MG63 (cell line): ENCODE measurements around the gene C10orf95. TPM values are rescaled to one million over a fixed set of nuclear protein-coding genes. Genes with fewer than 3 reads are reported as not detected.

Experiments used
- DNase-seq: peaks from one replicate; pipeline ENCODE4 v3.0.0-alpha.2; 2020
- H3K27me3 ChIP-seq: fragments of 250-450 bp; sonication (Bioruptor Pico); 2 replicates; pipeline ENCODE4 v1.5.1; 2020; ENCODE audit warnings: mild to moderate bottlenecking, moderate library complexity
- H3K36me3 ChIP-seq: fragments of 250-450 bp; sonication (Bioruptor Pico); 2 replicates; pipeline ENCODE4 v1.5.1; 2020; ENCODE audit warnings: mild to moderate bottlenecking, moderate library complexity
- H3K4me3 ChIP-seq: fragments of 250-450 bp; sonication (Bioruptor Pico); 2 replicates; pipeline ENCODE4 v1.5.1; 2020; ENCODE audit warnings: mild to moderate bottlenecking, moderate library complexity
- H3K9me3 ChIP-seq: fragments of 250-450 bp; sonication (Bioruptor Pico); 2 replicates; pipeline ENCODE4 v1.5.1; 2020; ENCODE audit warnings: mild to moderate bottlenecking, moderate library complexity
- total RNA-seq: library from RNA; depleted of rRNA; stranded (reverse); fragments of >200 nt; shearing (Covaris generic); gene quantifications from 2 replicates; pipeline ENCODE4 v1.2.3, GENCODE V29; 2014; ENCODE audit warnings: low replicate concordance

C10orf95 gene
- total RNA-seq, 1 experiment from 2014 or later: not detected

DNA sequence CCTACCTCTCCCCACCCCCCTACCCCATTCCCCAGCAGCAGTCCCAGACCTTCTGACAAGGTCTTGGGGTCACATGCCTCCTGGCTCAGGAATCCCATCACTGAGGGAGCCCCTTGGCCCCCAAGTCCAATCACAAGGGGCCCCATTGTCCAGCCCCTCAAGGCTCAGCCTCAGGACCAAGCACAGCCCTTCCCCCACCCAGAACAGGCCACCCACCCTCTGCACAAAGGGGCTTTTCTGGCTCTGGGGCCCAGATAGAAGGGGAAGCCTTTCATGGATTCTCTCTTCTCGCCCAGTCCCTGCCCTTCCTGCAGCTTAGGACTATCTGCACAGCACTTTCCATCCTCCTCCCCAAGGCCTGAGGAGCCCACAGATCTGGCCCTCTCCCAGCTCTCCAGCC lies 25.9 kb downstream of the C10orf95 start:
- no peaks in the 10 kb centered on the region for H3K9me3 ChIP-seq
- H3K4me3 ChIP-seq: no peak overlapping the region
- DNase-seq: no peak
- H3K27me3 ChIP-seq: no peaks in the 10 kb centered on the region
- H3K36me3 ChIP-seq: peaks cover 7% of the 10 kb centered on the region

DNA sequence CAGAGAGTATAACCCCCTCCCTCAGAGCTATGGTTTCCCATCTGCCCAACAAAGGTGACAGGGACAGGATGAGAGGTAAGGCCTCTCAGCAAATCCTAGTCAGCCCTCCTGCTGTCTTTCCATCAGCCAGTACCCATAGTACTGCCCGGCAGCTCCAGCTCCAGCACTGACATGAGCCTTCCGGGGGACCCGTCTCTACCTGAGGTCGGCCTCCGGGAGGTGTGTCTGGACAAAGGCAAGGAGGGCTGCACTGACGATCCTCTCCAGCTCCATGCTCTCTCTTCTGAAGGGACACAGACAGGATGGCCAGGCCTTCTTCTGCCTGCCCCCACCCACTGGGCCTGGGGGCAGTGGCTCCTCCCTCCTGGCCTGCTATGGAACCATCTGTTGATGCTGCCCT lies 26.4 kb downstream of the C10orf95 start:
- DNase-seq: no peak
- Histone ChIP-seq H3K4me3 (no peak overlapping the region), H3K9me3 (no peaks in the 10 kb centered on the region), H3K36me3 (peaks cover 5% of the 10 kb centered on the region), H3K27me3 (no peaks in the 10 kb centered on the region)

DNA sequence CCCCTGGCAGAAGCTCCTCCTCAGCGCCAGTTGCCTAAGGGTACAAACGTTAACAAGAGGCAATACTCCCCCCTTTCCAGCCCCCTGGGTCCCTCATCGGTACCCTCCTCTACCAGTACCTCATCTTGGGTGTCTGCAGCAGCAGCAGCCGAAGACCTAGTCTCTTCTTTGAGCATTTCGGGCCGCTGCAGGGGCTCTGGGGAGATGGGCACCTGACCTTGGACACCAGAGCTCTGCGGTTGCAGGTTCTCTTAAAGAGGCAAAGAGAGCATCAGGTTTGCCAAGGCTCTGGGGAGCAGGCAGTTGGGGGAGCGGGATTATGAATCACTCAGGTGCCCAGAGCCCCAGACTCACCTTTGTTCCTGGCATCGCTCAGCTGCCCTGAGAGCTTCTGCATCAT lies 27.2 kb downstream of the C10orf95 start:
- Histone ChIP-seq H3K9me3 (no peaks in the 10 kb centered on the region), H3K27me3 (peaks cover 2% of the 10 kb centered on the region; the same call in 1 of the 2 replicates), H3K4me3 (no peak overlapping the region), H3K36me3 (peaks cover 5% of the 10 kb centered on the region)
- no peak for DNase-seq

DNA sequence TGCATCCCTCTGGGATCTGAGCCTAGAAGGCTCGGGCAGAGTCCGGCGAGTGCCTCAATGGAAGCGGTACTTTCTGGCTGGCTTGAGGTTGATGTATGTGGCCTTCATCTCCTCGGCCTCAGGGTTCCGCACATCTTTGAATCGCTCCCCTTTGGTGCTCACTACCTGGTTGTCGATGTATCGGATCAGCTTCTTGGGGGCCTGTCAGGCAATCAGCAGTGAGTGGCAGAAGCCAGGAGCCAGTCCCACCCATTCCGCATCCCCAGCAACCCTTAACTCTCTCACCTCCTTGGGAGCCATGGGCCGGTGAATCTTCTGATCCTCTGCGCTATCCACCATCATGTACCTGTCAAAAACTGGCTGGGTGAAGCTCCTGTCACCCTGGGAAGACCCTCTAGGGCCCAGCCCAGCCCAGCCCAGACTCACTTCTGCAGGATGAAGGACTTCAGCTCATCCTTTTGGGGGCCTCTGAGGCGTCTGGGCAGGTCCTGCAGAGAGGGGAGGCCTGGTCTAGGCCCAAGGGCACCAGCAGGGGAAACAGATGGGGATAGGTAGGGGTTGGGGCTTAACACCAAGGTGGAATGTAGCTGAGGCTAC lies 27.9 kb downstream of the C10orf95 start:
- Histone ChIP-seq H3K9me3 (no peaks in the 10 kb centered on the region), H3K36me3 (peaks cover 5% of the 10 kb centered on the region), H3K27me3 (peaks cover 4% of the 10 kb centered on the region; the same call in 1 of the 2 replicates), H3K4me3 (no peak overlapping the region)
- DNase-seq: no peak

DNA sequence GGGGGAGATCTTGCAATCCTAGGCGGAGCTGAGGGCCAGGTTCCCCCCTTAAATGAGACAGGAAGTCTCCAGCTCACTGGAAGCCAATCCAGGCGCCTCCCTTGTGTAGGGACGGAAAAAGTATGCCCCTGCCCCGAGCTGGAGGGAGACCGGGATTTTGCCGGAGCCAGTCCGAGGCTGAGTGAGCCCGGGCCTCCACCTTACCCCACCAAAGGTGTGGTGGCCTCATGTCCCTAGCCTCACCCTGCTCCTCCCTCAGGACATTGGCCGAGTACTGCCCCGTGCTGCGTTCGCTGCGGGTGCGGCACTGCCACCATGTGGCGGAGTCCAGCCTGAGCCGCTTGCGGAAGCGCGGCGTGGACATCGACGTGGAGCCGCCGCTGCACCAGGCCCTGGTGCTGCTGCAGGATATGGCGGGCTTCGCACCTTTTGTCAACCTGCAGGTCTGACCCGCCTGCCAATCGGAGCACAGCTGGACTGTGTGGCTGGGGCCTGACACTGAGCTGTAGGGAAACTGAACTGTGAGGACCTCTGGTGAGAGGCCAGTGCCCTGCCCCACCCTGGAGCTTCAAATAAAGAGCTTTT lies 28.7 kb downstream of the C10orf95 start:
- DNase-seq: peak; percentile 59
- peaks cover 5% of the 10 kb centered on the region for H3K36me3 ChIP-seq
- H3K4me3 ChIP-seq: peak overlapping the region; percentile 69
- peaks cover 4% of the 10 kb centered on the region for H3K27me3 ChIP-seq
- H3K9me3 ChIP-seq: no peaks in the 10 kb centered on the region

DNA sequence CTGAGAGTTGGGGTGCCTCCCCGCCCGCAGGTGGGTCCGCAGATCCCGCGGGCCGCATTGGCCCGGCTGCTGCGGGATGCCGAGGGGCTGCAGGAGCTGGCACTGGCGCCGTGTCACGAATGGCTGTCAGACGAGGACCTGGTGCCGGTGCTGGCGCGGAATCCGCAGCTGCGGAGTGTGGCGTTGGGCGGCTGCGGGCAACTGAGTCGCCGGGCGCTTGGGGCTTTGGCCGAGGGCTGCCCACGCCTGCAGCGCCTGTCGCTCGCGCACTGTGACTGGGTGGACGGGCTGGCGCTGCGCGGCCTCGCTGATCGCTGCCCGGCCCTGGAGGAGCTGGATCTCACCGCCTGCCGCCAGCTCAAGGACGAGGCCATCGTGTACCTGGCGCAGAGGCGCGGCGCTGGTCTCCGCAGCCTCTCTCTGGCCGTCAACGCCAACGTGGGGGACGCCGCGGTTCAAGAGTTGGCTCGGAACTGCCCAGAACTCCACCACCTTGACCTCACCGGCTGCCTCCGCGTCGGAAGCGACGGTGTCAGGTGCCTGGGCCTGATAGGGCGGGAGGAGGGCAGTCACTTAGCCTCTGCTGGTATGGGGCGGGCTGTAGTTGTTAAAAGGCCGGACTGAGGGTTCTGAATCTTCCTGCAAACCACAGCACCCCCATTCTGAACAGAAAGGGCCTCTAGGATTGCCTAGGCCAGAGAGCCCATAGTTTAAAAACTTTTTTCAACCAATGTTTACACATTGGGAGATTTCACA lies 29.4 kb downstream of the C10orf95 start:
- Histone ChIP-seq H3K9me3 (no peaks in the 10 kb centered on the region), H3K27me3 (peaks cover 4% of the 10 kb centered on the region)
- DNase-seq: peak; percentile 30

DNA sequence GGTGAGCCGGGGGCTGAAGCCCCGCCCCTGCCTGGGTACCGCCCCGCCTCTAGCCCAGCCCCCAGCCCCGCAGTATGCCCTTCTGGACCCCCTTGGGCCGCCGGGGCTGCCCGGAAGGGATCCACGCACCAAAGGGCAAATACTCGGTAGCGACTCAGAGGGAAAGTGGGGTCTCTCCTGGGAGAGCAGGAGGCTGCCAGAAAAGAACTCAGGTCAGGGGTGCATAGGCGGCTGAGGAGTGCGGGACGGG lies 29.9 kb downstream of the C10orf95 start:
- Histone ChIP-seq H3K36me3 (peaks cover 5% of the 10 kb centered on the region), H3K27me3 (peaks cover 4% of the 10 kb centered on the region), H3K9me3 (no peaks in the 10 kb centered on the region), H3K4me3 (peak overlapping the region; percentile 69)
- no peak for DNase-seq

More for the DNA sequence above, 29.4 kb downstream of the C10orf95 start:
- peak overlapping the region; percentile 69 for H3K4me3 ChIP-seq
- peaks cover 5% of the 10 kb centered on the region for H3K36me3 ChIP-seq

DNA sequence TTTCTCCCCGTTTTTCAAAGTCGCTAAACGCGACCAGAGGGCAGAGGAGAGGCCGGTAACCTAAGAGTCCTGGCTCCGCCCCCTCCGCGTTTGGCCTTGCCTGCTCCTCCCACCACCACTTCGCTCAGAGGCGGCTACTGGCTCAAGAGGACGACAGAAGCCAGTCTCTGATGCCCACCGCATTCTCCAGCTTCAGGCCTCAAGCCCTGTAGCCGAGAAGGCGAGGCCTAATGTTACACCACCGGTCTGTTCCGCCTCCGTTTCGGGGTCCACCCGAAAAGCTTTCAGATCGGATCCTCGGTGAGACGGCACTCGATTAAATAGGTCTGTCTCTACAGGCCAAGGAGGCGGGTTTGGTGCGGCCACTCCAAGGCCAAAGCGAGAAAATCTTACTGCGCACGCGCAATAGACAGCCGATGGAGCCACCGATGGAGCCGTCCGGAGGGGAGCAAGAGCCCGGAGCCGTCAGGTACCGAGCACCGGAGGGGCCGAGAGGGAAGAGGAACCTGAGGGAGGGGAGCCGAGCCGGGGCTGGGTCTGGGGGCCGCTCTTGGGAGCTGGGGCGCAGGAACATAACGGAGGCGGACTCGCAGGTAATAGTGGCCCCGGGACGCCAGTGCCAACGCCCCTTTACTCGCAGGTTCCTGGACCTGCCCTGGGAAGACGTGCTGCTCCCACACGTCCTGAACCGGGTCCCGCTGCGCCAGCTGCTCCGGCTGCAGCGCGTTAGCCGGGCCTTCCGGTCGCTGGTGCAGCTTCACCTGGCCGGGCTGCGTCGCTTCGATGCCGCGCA lies 30.4 kb downstream of the C10orf95 start, which contains the start of gene FBXL15:
Gene FBXL15 (plus strand): TSS at position 123 of the 793 bp plus-strand sequence. CDS start 294 bp downstream, at position 417.
- Histone ChIP-seq H3K27me3 (peaks cover 4% of the 10 kb centered on the region), H3K36me3 (peaks cover 5% of the 10 kb centered on the region), H3K9me3 (no peaks in the 10 kb centered on the region), H3K4me3 (peak within 1 kb of the TSS; percentile 69)
- DNase-seq: peak; percentile 92

DNA sequence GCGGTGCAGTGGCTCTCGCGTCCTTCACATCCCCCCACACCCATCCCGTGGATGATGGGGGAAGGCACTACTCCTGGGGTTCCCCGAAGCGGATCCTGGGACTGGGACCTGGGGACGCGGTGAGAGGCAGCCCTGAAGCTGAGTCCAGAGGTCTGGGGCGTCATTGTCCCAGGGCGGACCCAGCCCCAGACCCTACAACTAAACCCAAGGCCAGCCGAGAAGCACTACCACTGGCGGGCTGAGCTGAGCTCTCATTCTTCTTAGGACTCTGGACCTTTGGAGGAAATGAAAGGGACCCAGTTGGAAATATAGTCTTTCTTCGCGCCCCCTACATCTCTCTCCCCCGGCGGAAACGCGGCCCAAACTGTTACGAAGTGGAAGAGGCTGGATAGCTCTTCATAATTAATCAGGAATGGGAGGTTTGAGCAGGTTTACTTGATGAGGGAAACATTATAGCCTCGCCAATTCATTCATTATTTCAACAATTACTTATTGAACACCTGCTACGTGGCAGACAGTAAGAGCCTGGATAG lies 31.1 kb downstream of the C10orf95 start:
- Histone ChIP-seq H3K9me3 (no peaks in the 10 kb centered on the region), H3K36me3 (peaks cover 5% of the 10 kb centered on the region), H3K27me3 (peaks cover 4% of the 10 kb centered on the region), H3K4me3 (peak overlapping the region; percentile 69)
- DNase-seq: no peak

DNA sequence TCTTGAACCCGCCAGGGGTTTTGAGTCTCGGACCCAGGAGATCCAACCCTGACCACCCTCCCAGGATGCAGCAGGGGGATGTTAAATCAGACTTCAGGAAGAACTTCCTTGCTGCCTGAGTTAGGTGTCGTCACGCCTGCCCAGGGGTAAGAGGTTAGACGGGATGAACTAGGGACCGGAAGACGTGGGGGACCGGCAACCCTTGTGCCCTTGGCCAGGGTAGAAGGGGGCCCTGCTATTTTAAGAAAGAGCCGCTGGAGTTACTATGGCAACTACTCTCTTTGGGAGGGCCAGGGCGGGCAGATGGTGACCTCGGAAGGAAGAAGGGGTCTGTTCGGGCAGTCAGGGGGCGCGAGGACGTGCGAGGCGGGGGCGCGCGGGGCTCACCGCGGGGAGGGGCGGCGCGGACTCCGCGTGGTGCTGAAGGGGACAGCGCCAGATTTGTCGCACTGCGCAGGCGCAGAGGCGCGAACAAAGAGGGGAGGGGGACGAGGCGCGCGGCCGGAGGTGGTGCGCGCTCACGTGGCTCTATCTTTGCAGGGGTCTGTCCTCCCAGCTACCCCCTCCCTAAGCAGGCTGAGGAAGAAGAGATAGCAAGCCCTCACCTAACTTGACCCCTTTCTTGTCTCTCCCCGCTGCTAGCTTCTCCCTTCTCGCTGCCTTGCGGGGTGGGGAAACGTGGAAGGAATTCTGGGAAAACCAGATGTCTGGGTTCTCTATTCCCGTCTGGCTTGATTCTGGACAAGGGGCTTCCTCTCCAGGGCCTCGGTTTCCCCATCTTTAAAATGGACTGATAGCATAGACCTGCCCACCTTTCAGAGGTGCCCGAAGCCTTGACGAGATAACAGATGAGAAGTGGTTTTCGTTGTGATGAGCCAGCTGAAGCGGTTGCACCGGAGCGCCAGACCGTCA lies 31.8 kb downstream of the C10orf95 start:
- H3K4me3 ChIP-seq: peak overlapping the region; percentile 69
- H3K9me3 ChIP-seq: no peaks in the 10 kb centered on the region
- peaks cover 5% of the 10 kb centered on the region for H3K36me3 ChIP-seq
- peak; percentile 37 for DNase-seq
- peaks cover 4% of the 10 kb centered on the region for H3K27me3 ChIP-seq

DNA sequence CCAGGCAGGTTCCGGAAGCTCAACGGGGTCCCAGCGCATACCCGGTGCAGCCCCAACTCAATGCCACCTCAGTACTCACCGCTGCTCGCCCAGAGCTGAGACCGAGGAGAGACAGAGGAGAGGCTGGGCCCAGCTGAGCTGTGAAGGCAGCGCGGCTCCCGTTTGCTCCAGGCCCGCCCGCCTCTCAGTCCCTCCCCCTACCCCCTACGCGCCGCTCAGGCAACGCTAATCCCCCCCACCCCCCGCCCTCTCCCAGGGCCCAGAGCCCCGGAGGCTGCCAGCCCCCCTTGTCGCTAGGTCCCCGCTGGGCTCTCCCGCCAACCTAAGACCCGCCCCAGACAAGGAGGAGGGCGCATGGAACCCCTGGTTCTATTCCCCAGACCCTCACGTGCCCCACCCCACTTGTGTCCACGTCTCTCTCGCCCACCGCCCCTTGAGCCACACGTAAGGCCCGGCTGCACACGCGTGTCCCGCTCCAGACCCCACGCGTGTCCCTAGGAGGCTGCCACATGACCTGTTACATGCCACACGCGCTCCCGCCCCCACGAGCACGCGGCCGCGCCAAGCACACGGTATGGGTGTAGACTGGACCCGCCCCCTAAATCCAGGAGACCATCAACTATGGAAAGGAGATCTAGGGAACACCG lies 32.6 kb downstream of the C10orf95 start, which contains the start of gene PSD:
Gene PSD (minus strand): TSS at position 164 of the 647 bp plus-strand sequence. CDS start 1,747 bp downstream, outside the sequence.
- Histone ChIP-seq H3K4me3 (peak within 1 kb of the TSS; percentile 69), H3K27me3 (peaks cover 4% of the 10 kb centered on the region), H3K36me3 (peaks cover 5% of the 10 kb centered on the region; the same call in 1 of the 2 replicates), H3K9me3 (no peaks in the 10 kb centered on the region)
- DNase-seq: no peak

DNA sequence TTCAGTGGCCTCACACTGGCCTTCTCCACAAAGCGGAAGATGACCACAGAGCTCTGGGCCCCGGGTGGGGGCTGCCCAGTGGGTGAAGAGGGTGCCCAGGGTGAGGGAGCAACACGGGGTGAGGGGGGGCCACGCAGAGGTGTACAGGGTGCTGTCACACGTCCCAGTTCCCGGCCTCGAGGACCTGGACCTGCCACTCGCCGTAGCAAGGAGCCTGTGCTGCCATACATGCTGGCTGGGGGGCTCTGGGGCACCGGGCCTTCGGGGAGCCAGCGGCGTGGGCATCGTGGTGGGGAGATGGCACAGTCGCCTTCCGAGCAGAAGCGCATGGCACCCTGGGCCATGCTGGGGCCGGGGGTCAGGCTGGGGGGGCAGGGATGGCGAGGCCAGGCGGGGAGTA lies 34.6 kb downstream of the C10orf95 start:
- Histone ChIP-seq H3K27me3 (peaks cover 13% of the 10 kb centered on the region), H3K9me3 (no peaks in the 10 kb centered on the region), H3K36me3 (no peaks in the 10 kb centered on the region), H3K4me3 (no peak overlapping the region)
- no peak for DNase-seq

DNA sequence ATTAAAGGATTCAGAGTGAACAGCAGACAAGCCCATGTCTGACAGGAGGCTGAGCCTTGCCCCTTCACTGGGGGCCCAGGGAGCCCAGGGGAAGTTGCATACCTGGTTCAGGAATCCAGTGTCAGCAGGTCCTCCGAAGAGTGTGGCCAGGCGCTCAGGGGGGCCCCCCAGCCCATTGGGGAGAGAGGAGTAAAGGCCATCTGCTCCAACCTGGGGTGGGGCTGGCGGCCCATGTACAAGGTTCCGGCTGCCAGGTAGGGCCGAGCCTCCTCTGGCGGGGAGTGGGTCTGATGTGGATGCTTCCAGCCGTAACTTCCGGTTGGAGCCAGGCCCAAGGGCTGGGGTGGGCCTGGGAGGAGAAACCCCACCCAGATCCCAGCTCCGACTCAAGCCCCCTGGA lies 35.1 kb downstream of the C10orf95 start:
- no peaks in the 10 kb centered on the region for H3K9me3 ChIP-seq
- no peaks in the 10 kb centered on the region for H3K36me3 ChIP-seq
- H3K4me3 ChIP-seq: no peak overlapping the region
- H3K27me3 ChIP-seq: peaks cover 17% of the 10 kb centered on the region
- no peak for DNase-seq

DNA sequence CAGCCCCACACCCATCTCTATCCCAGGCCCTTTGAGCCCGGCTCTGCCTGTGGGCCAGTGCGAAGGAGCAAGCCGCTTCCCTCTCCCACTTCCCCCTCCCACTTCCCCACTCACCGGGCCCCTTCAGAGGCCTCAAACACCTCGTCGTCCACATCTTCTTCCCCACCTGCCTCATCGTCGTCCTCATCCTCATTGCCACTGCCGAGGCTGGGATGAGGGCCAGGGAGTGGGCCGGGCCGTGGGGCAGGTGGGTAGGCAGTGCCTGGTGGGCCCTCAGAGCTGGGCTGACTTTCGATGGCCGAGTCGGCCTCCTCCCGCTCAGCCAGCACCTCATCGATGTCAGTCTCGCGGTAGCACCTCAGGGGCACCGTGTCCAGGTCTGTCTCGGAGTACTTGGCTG lies 36.6 kb downstream of the C10orf95 start:
- DNase-seq: no peak
- no peaks in the 10 kb centered on the region for H3K36me3 ChIP-seq
- no peak overlapping the region for H3K4me3 ChIP-seq
- no peaks in the 10 kb centered on the region for H3K9me3 ChIP-seq
- H3K27me3 ChIP-seq: peaks cover 29% of the 10 kb centered on the region

DNA sequence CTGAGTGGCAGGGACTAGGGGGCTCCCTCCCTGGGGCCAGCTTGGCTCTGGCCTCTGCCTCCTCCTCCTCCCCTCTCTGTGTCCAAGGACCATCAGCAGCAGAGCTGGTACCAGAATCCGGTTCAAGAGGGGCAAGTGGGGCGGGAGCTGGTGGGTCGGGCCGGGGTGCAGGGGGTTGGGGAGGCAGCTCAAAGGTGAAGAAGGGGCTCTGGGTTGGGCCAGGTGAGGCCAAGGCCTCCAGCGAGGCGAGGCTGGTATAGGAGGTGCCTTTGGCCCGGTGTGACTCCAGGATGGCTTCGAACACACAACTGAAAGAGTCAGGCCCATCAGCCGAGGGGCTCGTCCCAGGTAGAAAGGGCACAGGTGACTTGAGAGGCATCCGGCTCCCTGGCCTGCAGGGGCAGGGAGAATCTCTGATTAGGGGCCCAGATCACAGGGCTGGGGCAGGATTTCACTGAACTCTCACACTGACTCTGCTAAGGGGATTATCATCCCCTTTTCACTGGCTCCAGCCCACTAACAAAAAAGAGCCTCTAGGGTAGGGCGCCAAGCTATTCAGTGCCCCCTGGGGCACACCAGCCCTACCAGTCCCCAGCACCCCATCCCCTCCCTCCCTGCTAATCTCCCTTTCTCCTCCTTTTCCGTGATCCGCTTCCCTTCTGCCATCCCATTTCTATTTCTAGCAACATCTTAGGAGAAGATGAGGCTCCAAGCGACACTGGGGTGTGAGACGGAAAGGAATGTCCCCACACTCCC lies 37.4 kb downstream of the C10orf95 start:
- no peaks in the 10 kb centered on the region for H3K9me3 ChIP-seq
- H3K27me3 ChIP-seq: peaks cover 31% of the 10 kb centered on the region
- H3K36me3 ChIP-seq: no peaks in the 10 kb centered on the region
- no peak overlapping the region for H3K4me3 ChIP-seq
- no peak for DNase-seq
